ENCODE data around the gene LCAT.

- TF ChIP-seq, protein P1, sequence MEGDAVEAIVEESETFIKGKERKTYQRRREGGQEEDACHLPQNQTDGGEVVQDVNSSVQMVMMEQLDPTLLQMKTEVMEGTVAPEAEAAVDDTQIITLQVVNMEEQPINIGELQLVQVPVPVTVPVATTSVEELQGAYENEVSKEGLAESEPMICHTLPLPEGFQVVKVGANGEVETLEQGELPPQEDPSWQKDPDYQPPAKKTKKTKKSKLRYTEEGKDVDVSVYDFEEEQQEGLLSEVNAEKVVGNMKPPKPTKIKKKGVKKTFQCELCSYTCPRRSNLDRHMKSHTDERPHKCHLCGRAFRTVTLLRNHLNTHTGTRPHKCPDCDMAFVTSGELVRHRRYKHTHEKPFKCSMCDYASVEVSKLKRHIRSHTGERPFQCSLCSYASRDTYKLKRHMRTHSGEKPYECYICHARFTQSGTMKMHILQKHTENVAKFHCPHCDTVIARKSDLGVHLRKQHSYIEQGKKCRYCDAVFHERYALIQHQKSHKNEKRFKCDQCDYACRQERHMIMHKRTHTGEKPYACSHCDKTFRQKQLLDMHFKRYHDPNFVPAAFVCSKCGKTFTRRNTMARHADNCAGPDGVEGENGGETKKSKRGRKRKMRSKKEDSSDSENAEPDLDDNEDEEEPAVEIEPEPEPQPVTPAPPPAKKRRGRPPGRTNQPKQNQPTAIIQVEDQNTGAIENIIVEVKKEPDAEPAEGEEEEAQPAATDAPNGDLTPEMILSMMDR (conservative IDR thresholded peaks at IDR 0.05; ENCODE audit: low read length): no peak
- no peak for TF ChIP-seq EZH2phosphoT487 (IDR thresholded peaks at IDR 0.05; ENCODE audit: borderline replicate concordance)
Observed at GRCh38 chr16:67922221-67922620, 21.7 kb downstream of the LCAT start.

Measured in Loucy (cell line).